ENCODE measurements around the gene GATA3. TPM values are rescaled to one million over a fixed set of nuclear protein-coding genes. Genes with fewer than 3 reads are reported as not detected.

Gene GATA3
- total RNA-seq, 3 donors from 2014 or later = 0.48 to 36.4 (median 28.2) TPM

DNA sequence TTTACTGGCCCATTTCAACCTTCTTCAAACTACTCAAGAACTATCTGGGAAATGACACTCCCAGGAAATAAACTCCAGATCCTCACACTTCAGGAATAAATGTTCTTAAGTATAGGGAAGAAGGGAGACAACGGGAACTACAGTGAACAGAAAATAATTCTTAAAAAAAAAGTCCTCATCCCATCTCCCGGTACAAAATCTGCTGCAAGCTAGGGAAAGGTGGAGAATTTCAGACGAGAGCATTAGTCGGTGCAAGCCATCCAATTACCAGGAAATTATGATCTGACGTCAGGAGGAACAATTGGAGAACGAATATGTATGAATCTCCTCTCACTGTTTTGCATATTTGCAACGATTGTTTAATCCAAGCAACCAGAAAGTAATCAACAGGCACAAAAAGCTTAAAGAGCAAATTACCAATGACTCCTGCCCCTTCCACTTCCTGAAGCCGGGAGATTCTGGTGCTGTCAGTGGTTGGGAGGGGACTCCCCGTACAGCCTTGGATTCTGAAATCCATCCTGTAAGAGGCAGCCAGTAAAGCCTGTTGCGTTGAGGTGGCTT is 15.1 kb upstream of the GATA3 start:
- DNase-seq (ENCODE audit: low spot score in 2 of 2) = no peak
- Histone ChIP-seq H3K4me3 (no peak overlapping the region), H3K9me3 (no peaks in the 10 kb centered on the region), H3K4me1 (no peaks in the 10 kb centered on the region), H3K27ac (no peak overlapping the region), H3K36me3 (no peaks in the 10 kb centered on the region), H3K27me3 (peaks cover 11 to 91% of the 10 kb centered on the region in 2 donors)
- intact Hi-C loops (cut with DNase I; ENCODE audit: low total_unique reads) = no loop called here
- TF ChIP-seq POLR2A (IDR thresholded peaks at IDR 0.05) (no peak), POLR2AphosphoS5 (IDR thresholded peaks at IDR 0.05) (no peak)
- TF ChIP-seq, protein P1, sequence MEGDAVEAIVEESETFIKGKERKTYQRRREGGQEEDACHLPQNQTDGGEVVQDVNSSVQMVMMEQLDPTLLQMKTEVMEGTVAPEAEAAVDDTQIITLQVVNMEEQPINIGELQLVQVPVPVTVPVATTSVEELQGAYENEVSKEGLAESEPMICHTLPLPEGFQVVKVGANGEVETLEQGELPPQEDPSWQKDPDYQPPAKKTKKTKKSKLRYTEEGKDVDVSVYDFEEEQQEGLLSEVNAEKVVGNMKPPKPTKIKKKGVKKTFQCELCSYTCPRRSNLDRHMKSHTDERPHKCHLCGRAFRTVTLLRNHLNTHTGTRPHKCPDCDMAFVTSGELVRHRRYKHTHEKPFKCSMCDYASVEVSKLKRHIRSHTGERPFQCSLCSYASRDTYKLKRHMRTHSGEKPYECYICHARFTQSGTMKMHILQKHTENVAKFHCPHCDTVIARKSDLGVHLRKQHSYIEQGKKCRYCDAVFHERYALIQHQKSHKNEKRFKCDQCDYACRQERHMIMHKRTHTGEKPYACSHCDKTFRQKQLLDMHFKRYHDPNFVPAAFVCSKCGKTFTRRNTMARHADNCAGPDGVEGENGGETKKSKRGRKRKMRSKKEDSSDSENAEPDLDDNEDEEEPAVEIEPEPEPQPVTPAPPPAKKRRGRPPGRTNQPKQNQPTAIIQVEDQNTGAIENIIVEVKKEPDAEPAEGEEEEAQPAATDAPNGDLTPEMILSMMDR (IDR thresholded peaks at IDR 0.05) = no peak

DNA sequence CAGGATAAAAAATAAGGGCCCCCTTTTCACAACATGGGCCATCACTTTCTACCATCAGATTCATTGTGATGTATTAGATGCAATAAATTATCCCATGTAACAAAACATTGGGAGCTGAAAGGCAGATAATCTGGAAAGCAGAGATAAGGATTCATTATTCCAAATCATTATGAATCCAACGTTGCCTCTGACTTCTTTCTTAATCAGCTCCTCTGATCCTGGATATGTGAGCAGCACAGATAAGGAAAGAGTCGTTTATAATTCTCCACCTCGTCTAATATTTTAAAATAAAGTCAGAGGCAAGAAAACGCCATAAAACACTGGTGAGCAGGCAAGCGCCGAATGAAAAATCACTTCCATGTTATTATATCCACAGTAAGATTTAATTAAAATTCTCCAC is 13.8 kb upstream of the GATA3 start:
- no peaks in the 10 kb centered on the region for H3K9me3 ChIP-seq
- H3K4me3 ChIP-seq = no peak overlapping the region
- H3K27me3 ChIP-seq = peaks cover 11 to 89% of the 10 kb centered on the region in 2 donors
- DNase-seq (ENCODE audit: low spot score in 2 of 2) = no peak
- H3K27ac ChIP-seq = no peak overlapping the region
- H3K36me3 ChIP-seq = no peaks in the 10 kb centered on the region
- intact Hi-C loops (cut with DNase I; ENCODE audit: low total_unique reads) = no loop called here
- H3K4me1 ChIP-seq = no peaks in the 10 kb centered on the region
- TF ChIP-seq POLR2A (IDR thresholded peaks at IDR 0.05) (no peak), POLR2AphosphoS5 (IDR thresholded peaks at IDR 0.05) (no peak)
- TF ChIP-seq, protein P1 (IDR thresholded peaks at IDR 0.05) = no peak

GRCh38 chr10:8041284-8041991 is 13.1 kb upstream of the GATA3 start:
- intact Hi-C loops (cut with DNase I; ENCODE audit: low total_unique reads) = no loop called here
- H3K27me3 ChIP-seq = peaks cover 5 to 88% of the 10 kb centered on the region in 2 donors
- H3K27ac ChIP-seq = no peak overlapping the region
- H3K4me3 ChIP-seq = no peak overlapping the region
- no peaks in the 10 kb centered on the region for H3K4me1 ChIP-seq
- no peaks in the 10 kb centered on the region for H3K9me3 ChIP-seq
- TF ChIP-seq, protein P1 (IDR thresholded peaks at IDR 0.05) = no peak
- TF ChIP-seq POLR2AphosphoS5 (IDR thresholded peaks at IDR 0.05) = no peak
- no peak for TF ChIP-seq POLR2A (IDR thresholded peaks at IDR 0.05)
- H3K36me3 ChIP-seq = no peaks in the 10 kb centered on the region
- DNase-seq (ENCODE audit: low spot score in 2 of 2) = no peak

- no peak overlapping the region for H3K4me3 ChIP-seq
- no peak overlapping the region for H3K27ac ChIP-seq
- intact Hi-C loops (cut with DNase I; ENCODE audit: low total_unique reads) = no loop called here
- TF ChIP-seq, protein P1 (IDR thresholded peaks at IDR 0.05) = no peak
- TF ChIP-seq POLR2AphosphoS5 (IDR thresholded peaks at IDR 0.05) (no peak), POLR2A (IDR thresholded peaks at IDR 0.05) (no peak)
- no peaks in the 10 kb centered on the region for H3K36me3 ChIP-seq
- DNase-seq (ENCODE audit: low spot score in 2 of 2) = no peak
- no peaks in the 10 kb centered on the region for H3K9me3 ChIP-seq
- H3K27me3 ChIP-seq = peaks cover 4 to 80% of the 10 kb centered on the region in 2 donors
- no peaks in the 10 kb centered on the region for H3K4me1 ChIP-seq
These were observed 12.3 kb upstream of the GATA3 start for GRCh38 chr10:8041992-8042720.

Measured in breast epithelium (tissue), 4 donors.